Measurements from ENCODE around the gene ITGB5. TPM values are rescaled to one million over a fixed set of nuclear protein-coding genes. Genes with fewer than 3 reads are reported as not detected.
A peak's percentile ranks its signal among the peaks of the same experiment; 100 is the strongest.

The ITGB5 gene
- total RNA-seq, 1 experiment from 2014 or later: 67.2 TPM

GRCh38 chr3:124774327-124774718 lies 112.8 kb downstream of the ITGB5 start:
- intact Hi-C loops (cut with micrococcal nuclease): no loop called here
- ChIA-PET POLR2A (ENCODE audit: unreplicated experiment) (no interaction called here), CTCF (no interaction called here)
- no peak overlapping the region for H3K4me2 ChIP-seq (ENCODE audit: low read length)
- BruUV-seq (replicated peaks): no TSS peak
- H3K9me2 ChIP-seq (replicated peaks; ENCODE audit: low read length): no peaks in the 10 kb centered on the region
- H3F3A ChIP-seq (ENCODE audit: low read length, unreplicated experiment): no peaks in the 10 kb centered on the region
- H3K27ac ChIP-seq (ENCODE audit: low read length): no peak overlapping the region
- H3K36me3 ChIP-seq (ENCODE audit: low read depth, low read length): no peaks in the 10 kb centered on the region
- no peaks in the 10 kb centered on the region for H3K27me3 ChIP-seq (ENCODE audit: low read length)
- H3K9ac ChIP-seq (ENCODE audit: low read length): no peak overlapping the region
- H3K79me2 ChIP-seq (ENCODE audit: low read length): no peaks in the 10 kb centered on the region
- H3K9me3 ChIP-seq (ENCODE audit: low read length): no peaks in the 10 kb centered on the region
- H2AFZ ChIP-seq (ENCODE audit: low read length): no peak overlapping the region
- DNase-seq (peak; percentile 56), ATAC-seq (peak; percentile 76)
- TF ChIP-seq EZH2phosphoT487 (IDR thresholded peaks at IDR 0.05; ENCODE audit: borderline replicate concordance, low read length) (no peak), CTCF (conservative IDR thresholded peaks at IDR 0.05; ENCODE audit: low read depth, low read length) (no peak), EZH2 (IDR thresholded peaks at IDR 0.05; ENCODE audit: low read length, unreplicated experiment) (no peak)
- no peaks in the 10 kb centered on the region for H4K20me1 ChIP-seq (ENCODE audit: low read length)
- H3K4me3 ChIP-seq (ENCODE audit: low read length): no peak overlapping the region
- H3K4me1 ChIP-seq (ENCODE audit: insufficient read depth, low read length): peaks cover 6% of the 10 kb centered on the region; the same call in 1 of the 2 replicates

DNA sequence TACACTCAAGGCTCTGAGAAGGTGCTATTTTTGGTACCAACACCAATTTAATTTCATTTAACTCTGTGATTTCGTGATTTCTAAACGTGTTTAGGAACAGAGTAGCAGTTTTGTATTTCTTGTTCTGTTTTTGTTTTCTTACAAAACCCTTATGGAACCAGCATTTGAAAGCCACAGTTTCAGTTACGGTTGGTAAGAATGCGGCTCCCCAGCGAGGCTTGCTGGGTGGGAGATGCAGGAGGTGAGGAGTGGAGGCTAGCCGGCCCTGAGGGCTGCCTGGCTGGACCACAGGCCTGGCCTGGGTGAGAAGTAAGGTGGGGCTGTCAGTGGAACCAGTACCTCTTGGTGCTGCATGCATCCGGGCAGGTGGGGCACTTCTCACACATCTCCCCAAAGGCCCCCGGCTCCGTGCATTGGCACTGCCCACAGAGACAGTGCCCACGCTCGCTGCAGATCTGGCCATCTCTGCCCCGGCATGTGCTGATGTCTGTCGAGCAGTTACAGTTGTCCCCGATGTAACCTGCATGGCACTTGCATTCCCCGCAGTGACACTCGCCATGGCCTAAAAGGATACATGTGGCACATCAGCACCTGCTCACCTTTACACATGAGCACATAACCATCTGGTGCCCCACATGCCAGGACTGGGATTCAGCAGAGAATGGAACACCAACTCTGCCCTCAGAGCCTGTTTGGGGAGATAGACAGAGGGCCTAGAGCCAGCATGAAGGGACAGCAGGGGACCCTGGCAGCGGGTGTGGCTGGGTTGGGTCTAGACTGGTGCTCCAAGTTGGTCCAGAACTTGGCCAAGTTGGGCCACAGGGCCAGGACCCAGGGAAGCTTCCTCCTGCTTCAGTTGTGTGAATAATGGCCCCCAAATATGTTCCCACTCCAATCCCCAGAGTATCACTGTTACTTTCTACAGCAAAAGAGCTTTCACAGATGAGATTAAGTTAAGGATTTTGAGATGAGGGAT lies 113.5 kb downstream of the ITGB5 start:
- H2AFZ ChIP-seq (ENCODE audit: low read length): no peak overlapping the region
- H3K4me3 ChIP-seq (ENCODE audit: low read length): no peak overlapping the region
- no peaks in the 10 kb centered on the region for H3K36me3 ChIP-seq (ENCODE audit: low read depth, low read length)
- POLR2A ChIA-PET (ENCODE audit: unreplicated experiment): no interaction called here
- intact Hi-C loops (cut with micrococcal nuclease): no loop called here
- TF ChIP-seq CTCF (conservative IDR thresholded peaks at IDR 0.05; ENCODE audit: low read depth, low read length) (no peak), EZH2phosphoT487 (IDR thresholded peaks at IDR 0.05; ENCODE audit: borderline replicate concordance, low read length) (no peak), EZH2 (IDR thresholded peaks at IDR 0.05; ENCODE audit: low read length, unreplicated experiment) (no peak)
- H3K79me2 ChIP-seq (ENCODE audit: low read length): no peaks in the 10 kb centered on the region
- peaks cover 6% of the 10 kb centered on the region; the same call in 1 of the 2 replicates for H3K4me1 ChIP-seq (ENCODE audit: insufficient read depth, low read length)
- no peaks in the 10 kb centered on the region for H3F3A ChIP-seq (ENCODE audit: low read length, unreplicated experiment)
- no peaks in the 10 kb centered on the region for H3K27me3 ChIP-seq (ENCODE audit: low read length)
- no peak overlapping the region for H3K9ac ChIP-seq (ENCODE audit: low read length)
- no peak for ATAC-seq
- H3K4me2 ChIP-seq (ENCODE audit: low read length): no peak overlapping the region
- BruUV-seq (replicated peaks): no TSS peak
- H4K20me1 ChIP-seq (ENCODE audit: low read length): no peaks in the 10 kb centered on the region
- no peaks in the 10 kb centered on the region for H3K9me3 ChIP-seq (ENCODE audit: low read length)
- no peak for DNase-seq
- no peak overlapping the region for H3K27ac ChIP-seq (ENCODE audit: low read length)
- H3K9me2 ChIP-seq (replicated peaks; ENCODE audit: low read length): no peaks in the 10 kb centered on the region
- CTCF ChIA-PET: no interaction called here
